HEK293 (cell line): Measurements from ENCODE around the gene LTBP1.

ENCODE experiments used
- CTCF ChIP-seq: fragments of 450-650 bp; formaldehyde crosslinking; IDR thresholded peaks from 2 replicates; pipeline ENCODE4 v1.5.1; 2016; ENCODE audit warnings: missing biosample characterization, missing genetic modification characterization
- ELK4 ChIP-seq: IDR thresholded peaks from 2 replicates; pipeline ENCODE4 v1.6.1; 2011; ENCODE audit warnings: mild to moderate bottlenecking, low read depth, low read length, borderline replicate concordance
- TCF7L2 ChIP-seq: IDR thresholded peaks from 2 replicates; pipeline ENCODE4 v1.6.1; 2011; ENCODE audit warnings: low read depth, mild to moderate bottlenecking, inconsistent platforms, low read length, moderate library complexity, borderline replicate concordance
- ZBTB1 ChIP-seq: fragments of 450-650 bp; formaldehyde crosslinking; IDR thresholded peaks from 2 replicates; pipeline ENCODE4 v1.5.1; 2016; ENCODE audit warnings: missing biosample characterization, missing genetic modification characterization
- ZBTB10 ChIP-seq: fragments of 450-650 bp; formaldehyde crosslinking; IDR thresholded peaks from 2 replicates; pipeline ENCODE4 v1.5.1; 2016; ENCODE audit warnings: missing biosample characterization, missing genetic modification characterization
- ZBTB21 ChIP-seq: fragments of 450-650 bp; formaldehyde crosslinking; IDR thresholded peaks from 2 replicates; pipeline ENCODE4 v1.5.1; 2017; ENCODE audit warnings: missing biosample characterization, missing genetic modification characterization
- ZFP69B ChIP-seq: fragments of 450-650 bp; formaldehyde crosslinking; IDR thresholded peaks from 2 replicates; pipeline ENCODE4 v1.5.1; 2016; ENCODE audit warnings: missing biosample characterization, missing genetic modification characterization
- ZNF23 ChIP-seq: fragments of 450-650 bp; formaldehyde crosslinking; IDR thresholded peaks from 2 replicates; pipeline ENCODE4 v1.5.1; 2016; ENCODE audit warnings: missing biosample characterization, missing genetic modification characterization, borderline replicate concordance
- ZNF24 ChIP-seq: fragments of 450-650 bp; formaldehyde crosslinking; IDR thresholded peaks from 2 replicates; pipeline ENCODE4 v1.5.1; 2016; ENCODE audit warnings: missing biosample characterization, missing genetic modification characterization
- ZNF48 ChIP-seq: fragments of 450-650 bp; formaldehyde crosslinking; IDR thresholded peaks from 2 replicates; pipeline ENCODE4 v1.5.1; 2016; ENCODE audit warnings: missing biosample characterization, missing genetic modification characterization
- ZNF501 ChIP-seq: fragments of 450-650 bp; formaldehyde crosslinking; IDR thresholded peaks from 2 replicates; pipeline ENCODE4 v1.5.1; 2016; ENCODE audit warnings: missing biosample characterization, missing genetic modification characterization
- ZNF639 ChIP-seq: fragments of 450-650 bp; formaldehyde crosslinking; IDR thresholded peaks from 2 replicates; pipeline ENCODE4 v1.5.1; 2016; ENCODE audit warnings: missing biosample characterization, missing genetic modification characterization
- ZNF747 ChIP-seq: fragments of 450-650 bp; formaldehyde crosslinking; IDR thresholded peaks from 2 replicates; pipeline ENCODE4 v1.5.1; 2016; ENCODE audit warnings: missing biosample characterization, missing genetic modification characterization
- ZNF830 ChIP-seq: fragments of 450-650 bp; IDR thresholded peaks from 2 replicates; pipeline ENCODE4 v1.5.0; 2018; ENCODE audit warnings: missing biosample characterization, missing genetic modification characterization, low read depth, mild to moderate bottlenecking, moderate library complexity

DNA sequence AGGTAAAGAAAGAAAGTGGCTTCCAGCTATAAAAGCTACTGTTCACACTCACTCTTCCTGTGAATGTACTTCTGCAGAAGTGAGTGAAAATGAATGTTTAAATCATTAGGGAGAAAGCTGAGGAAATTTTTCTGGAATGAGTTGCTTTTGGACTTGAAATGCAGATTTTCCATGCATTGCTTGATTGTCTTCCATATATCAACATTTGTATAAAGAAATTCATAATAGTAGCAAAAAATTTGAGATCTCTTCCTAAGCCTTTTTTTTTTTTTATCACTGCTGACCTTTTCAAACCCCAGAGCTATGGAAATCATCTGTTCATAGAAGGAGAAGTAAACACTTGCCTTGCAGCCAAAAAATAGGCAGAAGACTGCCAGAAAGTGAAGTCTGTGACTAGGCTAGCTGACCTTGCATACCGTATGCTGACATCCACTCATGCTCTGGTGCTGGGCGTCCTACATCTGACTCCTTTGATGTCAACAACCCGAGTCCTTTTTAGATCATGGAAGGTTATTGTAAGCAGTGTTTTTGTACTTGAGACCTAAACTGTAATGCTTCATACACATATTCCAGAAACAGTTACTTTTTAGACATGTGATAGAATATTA lies 375.2 kb downstream of the LTBP1 start:
- TF ChIP-seq CTCF (tag by site-specific recombination) (no peak), ZBTB21 (tag by site-specific recombination) (no peak), ZNF830 (tag by site-specific recombination) (no peak), ZNF639 (tag by site-specific recombination) (no peak), ZNF48 (tag by site-specific recombination) (no peak), ZFP69B (tag by site-specific recombination) (no peak), ELK4 (no peak), ZBTB10 (tag by site-specific recombination) (no peak), ZNF23 (tag by site-specific recombination) (no peak), ZNF747 (tag by site-specific recombination) (no peak), ZNF501 (tag by site-specific recombination) (no peak), TCF7L2 (no peak), ZBTB1 (tag by site-specific recombination) (no peak), ZNF24 (tag by site-specific recombination) (no peak)
